NCI-H510A treated with DMSO at 0.1 percent for 48 hours (cell line): ENCODE results near the gene OR2A2.
"Not testable (repeated sequence)": the region's sequence is repeated elsewhere in the genome, so short reads cannot be mapped to it uniquely, and the experiment has no call there.

Experiments used
- DNase-seq: peaks from one replicate; lab custom pipeline; 2025; lab: John Stamatoyannopoulos, UW

Gene OR2A2, protein sequence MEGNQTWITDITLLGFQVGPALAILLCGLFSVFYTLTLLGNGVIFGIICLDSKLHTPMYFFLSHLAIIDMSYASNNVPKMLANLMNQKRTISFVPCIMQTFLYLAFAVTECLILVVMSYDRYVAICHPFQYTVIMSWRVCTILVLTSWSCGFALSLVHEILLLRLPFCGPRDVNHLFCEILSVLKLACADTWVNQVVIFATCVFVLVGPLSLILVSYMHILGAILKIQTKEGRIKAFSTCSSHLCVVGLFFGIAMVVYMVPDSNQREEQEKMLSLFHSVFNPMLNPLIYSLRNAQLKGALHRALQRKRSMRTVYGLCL

DNA sequence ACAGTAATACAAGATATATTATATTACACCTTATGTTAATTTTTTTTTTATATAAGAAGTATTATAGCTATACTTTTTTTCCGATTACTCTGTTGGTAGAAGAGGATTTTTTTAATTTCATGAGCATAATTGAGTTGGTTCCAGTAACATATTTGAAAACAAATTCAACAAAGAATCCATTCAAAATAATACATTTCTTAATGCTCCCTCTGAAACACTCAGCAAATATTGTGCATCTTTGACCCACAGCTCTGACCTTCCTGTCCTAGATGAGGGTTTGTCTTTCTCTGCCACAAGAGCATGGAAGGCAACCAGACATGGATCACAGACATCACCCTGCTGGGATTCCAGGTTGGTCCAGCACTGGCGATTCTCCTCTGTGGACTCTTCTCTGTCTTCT, at the start of gene OR2A2:
OR2A2 (plus strand) TSS at position 301 of the 400 bp plus-strand sequence; CDS start at position 301, 0 bp downstream.
- no peak for DNase-seq

DNA sequence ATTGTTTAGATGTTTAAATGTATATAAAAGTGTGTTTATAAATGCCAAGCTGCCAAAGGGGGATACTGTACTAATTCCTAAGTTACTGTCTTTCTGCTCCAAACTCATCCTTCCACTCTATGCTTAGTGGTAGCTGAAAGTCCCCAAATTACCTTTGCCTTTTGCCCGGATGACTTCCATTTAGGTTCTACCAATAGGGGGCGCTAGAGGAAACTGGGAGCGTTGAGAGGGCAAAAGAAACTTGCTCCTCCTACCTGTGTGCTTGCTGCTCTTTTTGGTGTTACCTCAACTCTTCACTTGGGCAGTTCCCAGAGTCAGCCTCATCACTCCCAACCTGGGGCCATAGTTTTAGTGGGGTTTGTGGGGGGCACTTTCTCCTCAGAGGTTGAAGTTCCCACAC, 45.7 kb upstream of the OR2A2 start:
- DNase-seq: no peak

DNA sequence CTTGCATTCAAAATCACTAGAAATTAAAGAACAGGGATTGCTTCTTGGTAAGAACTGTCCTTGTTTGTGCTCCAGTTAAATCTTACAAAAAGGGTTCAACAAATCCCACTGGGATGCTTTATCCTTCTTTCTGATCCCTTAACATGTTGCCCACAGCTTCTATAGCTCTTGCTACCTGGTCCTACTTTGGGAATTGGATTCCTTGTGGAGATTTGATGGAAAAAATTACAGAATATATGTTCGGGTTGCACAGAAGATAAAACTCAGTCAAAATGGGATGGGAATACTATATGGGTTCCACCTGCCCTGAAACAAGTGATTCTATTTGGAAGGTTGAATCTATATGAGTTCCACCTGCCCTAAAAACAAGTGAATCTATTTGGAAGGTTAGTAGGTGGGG, 39.9 kb upstream of the OR2A2 start, which contains the start of gene OR2A25:
OR2A25 (plus strand) TSS at position 301 of the 400 bp plus-strand sequence. CDS start 4,409 bp downstream, outside the sequence.
- no peak for DNase-seq

DNA sequence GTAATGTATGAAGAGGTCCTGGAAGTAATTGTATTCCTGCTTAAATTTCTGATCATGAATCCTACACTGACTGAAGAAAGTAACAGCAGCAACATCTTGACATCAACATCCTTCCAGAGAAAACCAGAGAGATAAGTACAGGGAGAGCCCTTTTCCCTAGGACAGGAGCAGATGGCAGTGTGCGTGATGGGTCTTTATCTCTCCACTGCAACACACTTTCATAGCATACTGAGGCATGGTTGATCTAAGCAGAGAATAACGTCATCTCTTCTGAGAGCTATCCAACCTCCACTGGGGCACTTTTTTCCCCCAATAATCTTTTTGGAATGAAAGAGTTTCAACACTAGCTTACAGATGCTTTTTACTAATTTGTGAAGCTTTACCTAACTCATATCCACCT, 39.4 kb upstream of the OR2A2 start:
- DNase-seq: no peak

DNA sequence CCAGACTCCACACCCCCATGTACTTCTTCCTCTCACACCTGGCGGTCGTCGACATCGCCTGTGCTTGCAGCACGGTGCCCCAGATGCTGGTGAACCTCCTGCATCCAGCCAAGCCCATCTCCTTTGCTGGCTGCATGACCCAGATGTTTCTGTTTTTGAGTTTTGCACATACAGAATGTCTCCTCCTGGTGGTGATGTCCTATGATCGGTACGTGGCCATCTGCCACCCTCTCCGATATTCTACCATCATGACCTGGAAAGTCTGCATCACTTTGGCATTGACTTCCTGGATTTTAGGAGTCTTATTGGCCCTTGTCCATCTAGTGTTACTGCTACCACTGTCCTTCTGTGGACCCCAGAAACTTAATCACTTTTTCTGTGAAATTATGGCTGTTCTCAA, 35.0 kb upstream of the OR2A2 start:
- DNase-seq: no peak

DNA sequence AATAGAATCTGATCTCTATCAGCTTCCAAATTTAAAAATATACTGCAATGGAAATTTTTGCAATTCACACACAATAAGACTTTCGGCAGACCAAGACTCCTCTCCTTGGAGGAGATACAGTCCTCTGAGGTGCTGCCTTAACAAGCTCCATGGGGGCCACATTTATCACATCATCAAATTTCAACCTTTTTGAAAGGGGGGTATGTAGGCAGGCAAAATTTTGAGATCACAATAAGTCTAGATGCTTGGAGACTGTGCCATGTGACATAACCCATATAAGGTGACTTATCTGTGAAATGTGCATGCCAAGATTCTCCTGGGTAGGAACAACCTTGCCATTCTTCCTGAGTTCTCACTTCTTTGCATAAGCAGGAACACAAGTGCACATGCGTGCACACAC, 23.4 kb upstream of the OR2A2 start, which contains the start of gene OR2A12:
OR2A12 (plus strand) TSS at position 301 of the 400 bp plus-strand sequence. CDS start 8,830 bp downstream, outside the sequence.
- no peak for DNase-seq

DNA sequence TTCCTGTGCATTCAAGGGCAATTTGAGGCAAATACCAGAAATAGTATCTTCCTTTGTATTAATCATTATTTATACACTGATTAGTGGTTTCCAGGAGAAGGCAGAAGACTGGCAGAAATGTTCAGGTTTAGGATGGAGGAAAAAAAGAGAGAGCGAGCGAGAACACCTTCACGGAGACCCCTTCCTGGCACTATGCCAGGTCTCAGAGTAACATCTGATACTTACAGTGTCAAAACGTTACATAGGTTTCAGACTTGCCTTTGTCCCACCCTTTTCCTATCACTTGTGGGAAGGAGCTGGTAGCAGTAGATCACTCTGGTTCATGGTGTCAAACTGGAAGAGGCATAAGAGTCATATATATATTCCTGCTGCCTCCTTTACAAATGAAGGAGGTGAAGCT, 22.7 kb upstream of the OR2A2 start:
- DNase-seq: no peak

DNA sequence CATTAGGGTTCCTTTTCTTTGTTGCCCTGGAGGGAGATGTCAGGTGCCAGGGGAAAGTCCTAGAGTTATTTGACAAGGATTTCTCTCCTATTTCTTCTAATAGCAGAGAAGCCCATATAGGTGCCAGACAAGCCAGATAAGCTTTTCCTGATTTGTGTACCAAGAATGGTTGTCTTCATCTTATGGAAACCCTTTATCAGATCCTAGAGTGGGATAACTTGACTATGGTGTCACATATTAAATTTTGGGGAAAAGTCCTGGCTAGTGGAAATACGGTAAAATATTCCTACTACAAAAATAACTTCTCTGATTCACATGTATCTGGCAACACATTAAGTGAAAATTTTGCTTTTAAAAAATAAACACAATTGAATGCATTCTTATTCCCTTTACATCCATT, 22.2 kb upstream of the OR2A2 start:
- no peak for DNase-seq

DNA sequence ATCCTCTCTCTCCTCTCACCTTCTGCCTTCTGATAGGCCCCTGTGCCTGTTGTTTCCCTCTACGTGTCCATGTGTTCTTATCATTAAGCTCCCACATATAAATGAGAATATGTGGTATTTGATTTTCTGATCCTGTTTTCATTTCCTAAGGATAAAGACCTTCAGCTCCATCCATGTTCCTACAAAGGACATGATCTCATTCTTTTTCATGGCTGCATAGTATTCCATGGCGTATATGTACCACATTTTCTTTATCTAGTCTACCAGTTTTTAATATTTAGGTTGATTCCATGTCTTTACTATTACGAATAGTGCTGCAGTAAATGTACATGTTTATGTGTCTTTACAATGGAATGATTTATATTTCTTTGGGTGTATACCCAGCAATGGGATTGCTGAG, 18.7 kb upstream of the OR2A2 start:
- DNase-seq: no peak

DNA sequence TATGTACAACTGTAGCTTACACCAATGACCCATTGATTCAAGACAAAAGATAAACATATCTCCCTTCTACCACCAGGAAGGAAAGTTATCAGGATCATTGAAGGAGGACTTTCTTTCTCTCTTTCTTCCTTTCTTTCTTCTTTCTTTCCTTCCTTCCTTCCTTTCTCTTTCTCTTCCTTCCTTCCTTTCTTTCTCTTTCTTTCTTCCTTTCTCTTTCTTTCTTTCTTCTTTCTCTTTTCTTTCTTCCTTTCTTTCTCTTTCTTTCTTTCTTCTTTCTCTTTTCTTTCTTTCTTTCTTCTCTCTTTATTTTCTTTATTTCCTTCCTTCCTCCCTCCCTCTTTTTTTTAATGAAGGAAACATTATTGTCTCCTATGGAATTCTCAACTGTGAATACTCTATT, 10.6 kb upstream of the OR2A2 start:
- no peak for DNase-seq

DNA sequence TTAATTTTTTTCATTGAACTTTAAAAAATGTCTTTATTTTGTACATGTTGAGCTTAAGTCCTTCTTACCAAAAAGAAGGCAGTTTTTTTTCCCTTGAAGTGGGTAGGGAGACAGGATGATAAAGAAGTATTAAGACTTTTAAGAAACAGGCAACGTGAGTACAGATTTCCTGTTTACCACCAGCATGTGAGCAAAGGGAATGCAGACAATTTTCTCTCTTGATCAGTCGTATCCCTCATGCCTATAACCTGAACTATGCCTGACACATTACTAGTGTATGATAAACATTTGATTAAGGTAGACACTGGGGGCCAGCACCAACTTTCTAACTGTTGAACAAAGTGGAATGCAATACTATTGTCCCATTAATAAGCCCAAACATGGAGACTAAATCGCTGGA, 8.8 kb upstream of the OR2A2 start:
- no peak for DNase-seq

DNA sequence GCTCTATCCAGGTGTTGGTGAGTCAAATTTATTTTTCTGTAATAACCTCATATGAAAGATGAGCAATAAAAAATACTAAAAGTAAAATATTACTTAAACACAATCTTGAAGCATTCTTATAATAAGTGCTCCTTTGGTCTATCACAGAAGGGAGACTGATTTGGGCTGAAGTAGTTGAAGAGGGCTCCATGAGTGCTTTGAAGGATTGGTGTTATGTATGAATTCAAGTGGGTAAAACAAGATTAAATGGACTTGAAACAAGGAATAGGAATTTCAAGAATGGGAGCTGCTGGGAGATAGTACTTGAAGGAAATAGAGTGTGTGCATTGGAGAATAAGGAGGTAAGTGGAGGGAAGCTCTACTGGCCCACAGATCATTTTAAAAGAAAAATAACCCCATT, 7.3 kb upstream of the OR2A2 start:
- no peak for DNase-seq

DNA sequence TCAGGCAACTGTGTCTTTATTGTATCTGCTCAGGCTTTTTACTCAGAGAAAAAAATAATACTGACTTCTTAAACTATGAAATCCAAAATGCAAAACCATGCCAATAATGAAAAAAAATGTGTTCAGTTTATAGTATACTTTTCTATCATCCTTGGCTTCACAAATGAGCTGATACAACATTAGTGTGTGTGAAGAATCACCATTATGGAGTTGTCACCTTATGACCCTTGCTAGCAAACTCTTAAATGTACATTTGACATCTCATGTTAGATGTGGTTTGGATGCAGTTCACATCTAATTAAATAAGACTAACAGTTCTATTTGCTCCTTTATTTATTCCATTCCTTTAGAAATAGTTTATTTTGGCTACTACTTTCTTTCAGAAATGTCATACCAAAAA, 4.2 kb upstream of the OR2A2 start:
- DNase-seq: no peak

DNA sequence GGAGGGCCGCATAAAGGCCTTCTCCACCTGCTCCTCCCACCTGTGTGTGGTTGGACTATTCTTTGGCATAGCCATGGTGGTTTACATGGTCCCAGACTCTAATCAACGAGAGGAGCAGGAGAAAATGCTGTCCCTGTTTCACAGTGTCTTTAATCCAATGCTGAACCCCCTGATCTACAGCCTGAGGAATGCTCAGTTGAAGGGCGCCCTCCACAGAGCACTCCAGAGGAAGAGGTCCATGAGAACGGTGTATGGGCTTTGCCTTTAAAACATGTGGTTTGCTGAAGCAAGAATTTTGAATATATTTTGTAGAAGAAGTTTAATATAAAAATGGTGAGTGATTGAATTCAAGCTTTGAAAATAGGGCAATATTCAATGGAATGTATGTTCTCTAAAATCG, 889 bp downstream of the OR2A2 start:
- no peak for DNase-seq

DNA sequence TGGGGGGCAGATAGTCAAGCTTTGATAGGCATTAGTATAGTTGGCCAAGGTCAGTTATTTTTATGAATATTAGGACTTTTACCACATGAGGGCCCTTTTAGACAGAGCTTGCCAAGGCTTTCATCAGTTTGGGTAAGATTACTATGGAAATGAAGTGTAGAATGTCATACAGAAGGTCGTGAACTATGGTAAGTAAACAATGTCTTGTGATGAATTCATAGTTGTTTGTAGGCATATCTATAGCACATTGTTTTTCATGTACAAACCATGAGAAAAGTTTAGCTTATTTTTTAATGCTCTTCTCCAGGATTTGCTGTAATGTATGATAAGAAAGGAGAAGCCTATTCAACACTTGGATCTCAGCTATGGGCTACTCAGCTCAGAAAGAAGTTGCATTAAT, 4.3 kb downstream of the OR2A2 start:
- no peak for DNase-seq

DNA sequence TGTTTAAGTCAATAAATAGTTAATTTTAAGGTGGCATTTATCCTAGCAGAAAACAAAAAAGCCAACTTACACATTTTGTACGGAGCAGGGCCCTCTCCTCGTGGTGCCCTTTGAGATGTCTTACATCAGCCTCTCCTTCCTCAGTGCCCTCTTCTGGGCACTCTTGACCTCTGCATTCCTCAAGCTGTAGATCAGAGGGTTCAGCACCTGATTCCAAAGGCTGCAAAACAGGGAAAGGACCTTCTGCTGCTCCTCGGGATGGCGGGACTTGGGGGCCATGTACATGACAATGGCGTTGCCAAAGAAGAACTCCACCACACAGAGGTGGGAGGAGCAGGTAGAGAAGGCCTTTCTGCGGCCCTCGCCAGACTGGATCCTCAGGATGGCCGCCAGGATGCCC, 9.0 kb downstream of the OR2A2 start:
- no peak for DNase-seq

DNA sequence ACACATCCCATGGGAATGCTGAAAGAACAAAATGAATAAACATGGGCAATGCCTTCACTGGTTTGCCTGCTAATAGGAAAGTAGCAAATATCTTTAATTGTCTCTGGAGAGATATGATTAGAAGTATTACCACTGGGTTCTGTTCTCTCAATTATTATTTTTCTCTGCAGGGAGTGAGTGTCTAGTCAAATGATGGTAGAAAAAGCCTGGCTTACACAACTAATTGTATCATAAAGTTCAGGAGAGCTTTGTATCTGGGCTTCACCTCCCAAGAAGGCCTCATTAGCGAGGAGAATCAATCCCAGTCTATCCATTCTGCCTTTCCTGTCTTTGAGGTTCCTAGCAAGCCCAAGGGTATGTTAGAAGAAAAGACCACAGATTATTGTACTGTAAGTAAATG, 13.5 kb downstream of the OR2A2 start, which contains the start of gene OR2A14:
OR2A14 (plus strand) TSS at position 301 of the 400 bp plus-strand sequence. CDS start 5,937 bp downstream, outside the sequence.
- no peak for DNase-seq

DNA sequence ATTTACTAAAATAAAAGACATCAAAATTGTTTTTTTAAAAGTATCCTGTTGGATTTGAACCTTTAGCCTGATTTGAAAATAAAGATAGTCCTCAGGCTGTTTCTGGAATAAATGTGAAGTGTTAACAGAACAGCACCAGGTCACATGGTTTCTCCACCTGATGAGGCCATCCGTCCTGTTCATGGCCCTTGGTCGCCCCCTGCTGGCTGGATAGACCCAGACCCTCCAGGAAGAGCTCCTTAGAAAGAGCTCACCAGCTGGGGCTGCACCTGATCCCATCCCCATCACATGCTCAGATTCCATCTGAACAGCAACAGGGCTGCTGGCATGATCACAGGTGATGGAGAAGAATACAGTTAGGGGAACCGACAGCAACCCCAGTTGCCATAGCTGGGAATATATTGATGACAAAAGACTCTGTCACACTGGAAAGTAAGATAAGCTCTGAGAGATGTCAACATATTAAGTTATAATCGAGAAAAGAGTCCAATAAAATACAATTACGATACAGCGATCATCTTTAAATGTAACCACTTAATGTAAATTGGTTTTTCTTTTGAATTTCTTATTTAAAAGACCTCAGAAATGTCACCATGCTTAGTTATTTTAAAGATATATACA, 18.4 kb downstream of the OR2A2 start:
- peak; percentile 11 for DNase-seq

DNA sequence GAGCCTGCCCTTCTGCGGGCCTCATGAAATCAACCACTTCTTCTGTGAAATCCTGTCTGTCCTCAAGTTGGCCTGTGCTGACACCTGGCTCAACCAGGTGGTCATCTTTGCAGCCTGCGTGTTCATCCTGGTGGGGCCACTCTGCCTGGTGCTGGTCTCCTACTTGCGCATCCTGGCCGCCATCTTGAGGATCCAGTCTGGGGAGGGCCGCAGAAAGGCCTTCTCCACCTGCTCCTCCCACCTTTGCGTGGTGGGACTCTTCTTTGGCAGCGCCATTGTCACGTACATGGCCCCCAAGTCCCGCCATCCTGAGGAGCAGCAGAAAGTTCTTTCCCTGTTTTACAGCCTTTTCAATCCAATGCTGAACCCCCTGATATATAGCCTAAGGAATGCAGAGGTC, 20.2 kb downstream of the OR2A2 start:
- not testable (repeated sequence) for DNase-seq

DNA sequence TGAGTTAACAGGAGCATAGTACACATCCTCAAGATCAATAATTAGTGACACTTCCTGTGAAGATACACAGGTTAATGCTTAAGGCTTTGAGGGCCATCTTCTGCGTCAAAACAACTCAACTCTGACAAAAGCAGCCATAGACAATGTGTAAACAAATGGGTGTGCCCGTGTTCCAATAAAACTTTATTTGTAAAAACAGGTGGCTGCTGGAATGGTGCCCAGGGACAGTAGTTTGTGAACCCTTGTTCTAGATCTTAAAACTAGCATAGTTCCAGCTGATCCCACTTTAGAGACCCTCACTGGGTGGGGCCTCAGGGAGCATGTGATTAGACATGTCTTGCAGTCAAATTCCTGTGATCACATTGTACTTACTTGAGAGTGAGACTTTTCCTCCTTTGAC, 21.3 kb downstream of the OR2A2 start:
- no peak for DNase-seq

DNA sequence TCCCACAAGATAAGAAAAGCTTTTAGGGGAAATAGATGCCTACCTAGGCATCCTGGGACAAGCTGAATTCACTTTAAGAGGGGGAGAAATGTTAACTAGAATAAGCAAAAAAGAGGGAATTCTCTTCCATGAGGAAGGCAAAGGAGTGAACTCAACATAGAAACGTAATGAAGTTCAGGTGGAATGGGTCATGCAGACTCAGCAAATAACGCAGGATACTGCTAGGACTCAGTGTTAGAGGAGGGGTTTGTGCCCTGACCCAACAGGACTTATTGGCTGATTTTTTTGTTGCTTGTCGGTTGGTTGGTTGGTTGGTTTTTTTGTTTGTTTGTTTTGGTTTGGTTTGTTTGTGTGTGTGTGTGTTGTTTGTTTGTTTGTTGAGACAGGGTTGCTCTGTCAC, 22.9 kb downstream of the OR2A2 start:
- no peak for DNase-seq

DNA sequence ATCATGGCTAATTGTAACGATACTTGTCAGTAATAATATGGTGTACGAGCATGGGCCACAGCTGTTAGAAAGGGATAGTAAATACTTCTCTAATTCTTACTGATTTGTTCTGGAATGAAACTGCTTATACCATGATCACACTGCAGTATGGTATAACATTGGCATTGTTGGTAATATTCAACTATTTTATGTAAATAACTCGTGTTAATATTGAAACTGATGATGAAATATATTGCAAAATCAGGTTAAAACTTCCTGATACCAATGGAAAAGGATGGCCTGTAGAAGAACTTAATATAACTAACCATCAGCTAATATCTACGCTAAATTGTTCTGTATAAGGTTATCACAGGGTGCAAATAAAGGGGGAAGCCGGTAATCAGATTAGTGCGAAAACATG, 23.9 kb downstream of the OR2A2 start:
- no peak for DNase-seq

DNA sequence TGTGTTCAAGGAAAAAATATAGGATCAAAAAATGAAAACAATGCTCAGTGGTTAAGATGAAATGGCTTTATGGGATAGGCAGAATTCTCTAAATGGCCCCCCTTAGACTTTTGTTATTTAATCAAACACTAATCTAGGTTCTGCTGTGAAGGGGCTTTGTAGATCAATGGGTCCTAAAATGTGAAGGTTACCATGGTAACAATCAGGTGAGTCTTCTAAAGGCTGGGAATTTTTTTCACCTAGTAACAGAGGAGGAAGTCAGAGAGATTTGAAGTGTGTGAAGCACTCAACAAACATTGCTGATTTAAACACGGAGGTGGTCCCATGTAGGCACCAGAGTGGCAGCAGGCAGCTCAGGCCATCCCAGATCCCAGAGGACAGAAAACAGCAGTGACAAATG, 24.7 kb downstream of the OR2A2 start:
- DNase-seq: no peak

DNA sequence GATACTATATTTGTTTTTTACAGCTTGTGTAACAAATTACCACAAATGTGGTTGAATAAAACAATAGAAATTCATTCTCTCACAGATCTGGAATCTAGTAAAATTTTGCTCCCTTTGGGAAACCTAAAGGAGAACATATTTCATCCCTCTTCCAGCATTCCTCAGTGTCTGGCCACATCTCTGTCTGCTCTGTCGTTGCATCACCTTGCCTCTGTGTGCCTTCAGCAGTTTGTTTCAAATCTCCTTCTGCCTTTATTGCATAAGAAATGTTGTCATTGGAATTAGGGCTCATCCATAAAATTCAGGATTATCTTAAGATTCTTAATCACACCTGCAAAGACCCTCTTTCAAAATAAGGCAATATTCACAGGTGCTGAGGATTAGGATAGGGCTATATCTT, 28.1 kb downstream of the OR2A2 start:
- no peak for DNase-seq
